ENCODE data around the gene POLR3C. TPM values are rescaled to one million over a fixed set of nuclear protein-coding genes. Genes with fewer than 3 reads are reported as not detected.
A peak's percentile ranks its signal among the peaks of the same experiment; 100 is the strongest.

Gene POLR3C
- total and polyA plus RNA-seq, 2 of the 13 experiments (the other 11 are each of a cell fraction or from before 2014, with no cell fraction given), result 15.5 to 24.3 TPM

DNA sequence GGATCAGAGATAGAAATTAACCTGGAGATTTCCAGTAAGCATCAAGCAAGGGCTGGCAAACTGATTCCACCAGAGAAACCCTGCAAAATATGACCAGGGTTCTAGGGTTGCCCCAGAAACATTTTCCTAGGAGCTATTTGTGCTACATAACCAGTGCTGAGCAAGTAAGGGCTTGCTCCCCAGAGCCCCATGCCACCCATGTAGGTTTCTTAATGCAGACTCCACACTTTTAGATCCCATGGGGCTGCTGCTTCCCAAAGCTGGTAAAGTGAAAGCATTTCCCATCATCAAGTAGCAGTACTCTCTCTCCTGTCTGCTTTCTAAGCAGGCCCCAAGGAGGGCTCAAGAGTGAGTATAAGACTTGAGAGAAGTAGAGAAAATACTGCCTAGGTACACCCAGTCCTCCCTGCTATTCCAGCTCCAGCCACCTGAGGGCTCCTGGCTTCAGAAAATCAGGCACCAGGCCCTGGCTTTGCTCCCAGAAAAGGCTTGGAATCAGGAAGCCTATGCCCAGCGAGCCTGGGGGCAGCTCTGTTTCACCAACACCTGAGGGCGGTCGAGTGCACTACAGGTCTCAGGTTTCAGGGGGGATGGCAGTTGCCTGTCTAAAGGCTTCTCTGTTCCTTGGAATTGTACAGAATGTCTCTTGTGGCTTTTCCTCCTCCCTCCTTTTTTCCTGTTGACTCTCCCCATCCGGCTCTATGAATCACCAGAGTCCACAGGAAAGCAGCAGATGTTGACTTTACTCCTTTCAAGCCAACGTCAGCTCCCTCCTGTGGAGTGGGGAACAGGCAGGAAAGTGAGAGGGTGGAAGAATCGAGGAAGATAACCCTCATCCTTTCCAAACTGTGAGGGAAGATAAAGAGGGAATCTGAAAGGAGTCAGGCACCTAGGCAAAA is 67.8 kb downstream of the POLR3C start (continued):
- no peak for TF ChIP-seq ARNT2 (CRISPR knock-in tag; IDR thresholded peaks at IDR 0.05; ENCODE audit: low read depth)
- TF ChIP-seq WIZ (CRISPR knock-in tag; IDR thresholded peaks at IDR 0.05), result no peak
- TF ChIP-seq, protein P1, sequence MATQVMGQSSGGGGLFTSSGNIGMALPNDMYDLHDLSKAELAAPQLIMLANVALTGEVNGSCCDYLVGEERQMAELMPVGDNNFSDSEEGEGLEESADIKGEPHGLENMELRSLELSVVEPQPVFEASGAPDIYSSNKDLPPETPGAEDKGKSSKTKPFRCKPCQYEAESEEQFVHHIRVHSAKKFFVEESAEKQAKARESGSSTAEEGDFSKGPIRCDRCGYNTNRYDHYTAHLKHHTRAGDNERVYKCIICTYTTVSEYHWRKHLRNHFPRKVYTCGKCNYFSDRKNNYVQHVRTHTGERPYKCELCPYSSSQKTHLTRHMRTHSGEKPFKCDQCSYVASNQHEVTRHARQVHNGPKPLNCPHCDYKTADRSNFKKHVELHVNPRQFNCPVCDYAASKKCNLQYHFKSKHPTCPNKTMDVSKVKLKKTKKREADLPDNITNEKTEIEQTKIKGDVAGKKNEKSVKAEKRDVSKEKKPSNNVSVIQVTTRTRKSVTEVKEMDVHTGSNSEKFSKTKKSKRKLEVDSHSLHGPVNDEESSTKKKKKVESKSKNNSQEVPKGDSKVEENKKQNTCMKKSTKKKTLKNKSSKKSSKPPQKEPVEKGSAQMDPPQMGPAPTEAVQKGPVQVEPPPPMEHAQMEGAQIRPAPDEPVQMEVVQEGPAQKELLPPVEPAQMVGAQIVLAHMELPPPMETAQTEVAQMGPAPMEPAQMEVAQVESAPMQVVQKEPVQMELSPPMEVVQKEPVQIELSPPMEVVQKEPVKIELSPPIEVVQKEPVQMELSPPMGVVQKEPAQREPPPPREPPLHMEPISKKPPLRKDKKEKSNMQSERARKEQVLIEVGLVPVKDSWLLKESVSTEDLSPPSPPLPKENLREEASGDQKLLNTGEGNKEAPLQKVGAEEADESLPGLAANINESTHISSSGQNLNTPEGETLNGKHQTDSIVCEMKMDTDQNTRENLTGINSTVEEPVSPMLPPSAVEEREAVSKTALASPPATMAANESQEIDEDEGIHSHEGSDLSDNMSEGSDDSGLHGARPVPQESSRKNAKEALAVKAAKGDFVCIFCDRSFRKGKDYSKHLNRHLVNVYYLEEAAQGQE (IDR thresholded peaks at IDR 0.05; ENCODE audit: borderline replicate concordance in 1 of 2, low read depth in 1 of 2, low read length in 2 of 2), result peak in 1 of 2 experiments; percentile 27; a peak in 1 of 4 replicates
- no peak for TF ChIP-seq AGO1 (IDR thresholded peaks at IDR 0.05; ENCODE audit: low read depth, low read length, poor library complexity, severe bottlenecking)
- TF ChIP-seq, protein P2, sequence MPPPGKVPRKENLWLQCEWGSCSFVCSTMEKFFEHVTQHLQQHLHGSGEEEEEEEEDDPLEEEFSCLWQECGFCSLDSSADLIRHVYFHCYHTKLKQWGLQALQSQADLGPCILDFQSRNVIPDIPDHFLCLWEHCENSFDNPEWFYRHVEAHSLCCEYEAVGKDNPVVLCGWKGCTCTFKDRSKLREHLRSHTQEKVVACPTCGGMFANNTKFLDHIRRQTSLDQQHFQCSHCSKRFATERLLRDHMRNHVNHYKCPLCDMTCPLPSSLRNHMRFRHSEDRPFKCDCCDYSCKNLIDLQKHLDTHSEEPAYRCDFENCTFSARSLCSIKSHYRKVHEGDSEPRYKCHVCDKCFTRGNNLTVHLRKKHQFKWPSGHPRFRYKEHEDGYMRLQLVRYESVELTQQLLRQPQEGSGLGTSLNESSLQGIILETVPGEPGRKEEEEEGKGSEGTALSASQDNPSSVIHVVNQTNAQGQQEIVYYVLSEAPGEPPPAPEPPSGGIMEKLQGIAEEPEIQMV (CRISPR knock-in tag; IDR thresholded peaks at IDR 0.05; ENCODE audit: low read depth), result no peak
- TF ChIP-seq JUND (CRISPR knock-in tag; IDR thresholded peaks at IDR 0.05), result peak; percentile 85; the same call in 1 of the 2 replicates
- TF ChIP-seq, protein P3, sequence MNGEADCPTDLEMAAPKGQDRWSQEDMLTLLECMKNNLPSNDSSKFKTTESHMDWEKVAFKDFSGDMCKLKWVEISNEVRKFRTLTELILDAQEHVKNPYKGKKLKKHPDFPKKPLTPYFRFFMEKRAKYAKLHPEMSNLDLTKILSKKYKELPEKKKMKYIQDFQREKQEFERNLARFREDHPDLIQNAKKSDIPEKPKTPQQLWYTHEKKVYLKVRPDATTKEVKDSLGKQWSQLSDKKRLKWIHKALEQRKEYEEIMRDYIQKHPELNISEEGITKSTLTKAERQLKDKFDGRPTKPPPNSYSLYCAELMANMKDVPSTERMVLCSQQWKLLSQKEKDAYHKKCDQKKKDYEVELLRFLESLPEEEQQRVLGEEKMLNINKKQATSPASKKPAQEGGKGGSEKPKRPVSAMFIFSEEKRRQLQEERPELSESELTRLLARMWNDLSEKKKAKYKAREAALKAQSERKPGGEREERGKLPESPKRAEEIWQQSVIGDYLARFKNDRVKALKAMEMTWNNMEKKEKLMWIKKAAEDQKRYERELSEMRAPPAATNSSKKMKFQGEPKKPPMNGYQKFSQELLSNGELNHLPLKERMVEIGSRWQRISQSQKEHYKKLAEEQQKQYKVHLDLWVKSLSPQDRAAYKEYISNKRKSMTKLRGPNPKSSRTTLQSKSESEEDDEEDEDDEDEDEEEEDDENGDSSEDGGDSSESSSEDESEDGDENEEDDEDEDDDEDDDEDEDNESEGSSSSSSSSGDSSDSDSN (CRISPR knock-in tag; IDR thresholded peaks at IDR 0.05), result peak; percentile 45; the same call in 1 of the 2 replicates
- TF ChIP-seq ADNP (CRISPR knock-in tag; IDR thresholded peaks at IDR 0.05), result no peak
- 0 out of 2 replicates have a peak, but pooled peaks have one; percentile 33 for TF ChIP-seq SMYD3 (CRISPR knock-in tag; IDR thresholded peaks at IDR 0.05)
- peak; percentile 91 for TF ChIP-seq SALL2 (CRISPR knock-in tag; IDR thresholded peaks at IDR 0.05)
- TF ChIP-seq PAXIP1 (CRISPR knock-in tag; conservative IDR thresholded peaks at IDR 0.05), result peak; percentile 91
- peak; percentile 84 for TF ChIP-seq POGZ (CRISPR knock-in tag; IDR thresholded peaks at IDR 0.05)
- TF ChIP-seq, protein P4, sequence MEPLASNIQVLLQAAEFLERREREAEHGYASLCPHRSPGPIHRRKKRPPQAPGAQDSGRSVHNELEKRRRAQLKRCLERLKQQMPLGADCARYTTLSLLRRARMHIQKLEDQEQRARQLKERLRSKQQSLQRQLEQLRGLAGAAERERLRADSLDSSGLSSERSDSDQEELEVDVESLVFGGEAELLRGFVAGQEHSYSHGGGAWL (CRISPR knock-in tag; IDR thresholded peaks at IDR 0.05), result 0 out of 2 replicates have a peak, but pooled peaks have one; percentile 46
- no peak; the same call in 1 of the 2 replicates for TF ChIP-seq SRY (CRISPR knock-in tag; IDR thresholded peaks at IDR 0.05)
- TF ChIP-seq KLF15 (CRISPR knock-in tag; IDR thresholded peaks at IDR 0.05; ENCODE audit: borderline replicate concordance), result no peak
